ENCODE measurements around the gene ROR1.

DNA sequence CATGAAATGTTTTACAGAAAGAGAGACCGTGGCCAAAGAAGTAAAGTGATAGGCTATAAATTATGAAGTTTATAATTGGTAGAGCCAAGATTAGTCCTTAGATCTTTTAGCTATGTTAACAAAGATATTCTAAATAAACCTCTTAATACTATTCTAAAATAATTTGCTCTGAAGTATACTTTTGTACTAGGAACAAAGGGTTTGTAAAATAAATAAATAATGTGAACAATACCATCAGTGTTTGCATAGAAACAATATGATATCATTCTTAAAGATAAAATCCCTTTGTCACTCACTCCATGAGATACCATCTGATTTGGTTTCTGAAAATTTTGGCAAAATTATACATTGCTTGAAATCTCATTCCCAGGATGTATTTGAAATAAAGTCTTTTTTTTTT, 322.0 kb downstream of the ROR1 start:
- TF ChIP-seq, protein P1, sequence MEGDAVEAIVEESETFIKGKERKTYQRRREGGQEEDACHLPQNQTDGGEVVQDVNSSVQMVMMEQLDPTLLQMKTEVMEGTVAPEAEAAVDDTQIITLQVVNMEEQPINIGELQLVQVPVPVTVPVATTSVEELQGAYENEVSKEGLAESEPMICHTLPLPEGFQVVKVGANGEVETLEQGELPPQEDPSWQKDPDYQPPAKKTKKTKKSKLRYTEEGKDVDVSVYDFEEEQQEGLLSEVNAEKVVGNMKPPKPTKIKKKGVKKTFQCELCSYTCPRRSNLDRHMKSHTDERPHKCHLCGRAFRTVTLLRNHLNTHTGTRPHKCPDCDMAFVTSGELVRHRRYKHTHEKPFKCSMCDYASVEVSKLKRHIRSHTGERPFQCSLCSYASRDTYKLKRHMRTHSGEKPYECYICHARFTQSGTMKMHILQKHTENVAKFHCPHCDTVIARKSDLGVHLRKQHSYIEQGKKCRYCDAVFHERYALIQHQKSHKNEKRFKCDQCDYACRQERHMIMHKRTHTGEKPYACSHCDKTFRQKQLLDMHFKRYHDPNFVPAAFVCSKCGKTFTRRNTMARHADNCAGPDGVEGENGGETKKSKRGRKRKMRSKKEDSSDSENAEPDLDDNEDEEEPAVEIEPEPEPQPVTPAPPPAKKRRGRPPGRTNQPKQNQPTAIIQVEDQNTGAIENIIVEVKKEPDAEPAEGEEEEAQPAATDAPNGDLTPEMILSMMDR (IDR thresholded peaks at IDR 0.05), result no peak
- no peak for TF ChIP-seq POLR2A (IDR thresholded peaks at IDR 0.05)

Data from testis (tissue), 2 donors.